Breast epithelium (tissue), 3 donors: ENCODE data around the gene CNN2.

Experiments
- POLR2A ChIP-seq: fragments of 450-650 bp; IDR thresholded peaks from one replicate; pipeline ENCODE4 v1.6.1; 2016; ENCODE audit warnings: antibody characterized with exemption, mild to moderate bottlenecking, moderate library complexity
- TF ChIP-seq, protein P1 (sequence below), 3 donors: fragments of 450-650 bp; IDR thresholded peaks; one replicate each; pipeline ENCODE4 v1.5.1; 2016 to 2017; ENCODE audit warnings: antibody characterized with exemption in 3 of 3, mild to moderate bottlenecking in 3 of 3, moderate library complexity in 3 of 3

DNA sequence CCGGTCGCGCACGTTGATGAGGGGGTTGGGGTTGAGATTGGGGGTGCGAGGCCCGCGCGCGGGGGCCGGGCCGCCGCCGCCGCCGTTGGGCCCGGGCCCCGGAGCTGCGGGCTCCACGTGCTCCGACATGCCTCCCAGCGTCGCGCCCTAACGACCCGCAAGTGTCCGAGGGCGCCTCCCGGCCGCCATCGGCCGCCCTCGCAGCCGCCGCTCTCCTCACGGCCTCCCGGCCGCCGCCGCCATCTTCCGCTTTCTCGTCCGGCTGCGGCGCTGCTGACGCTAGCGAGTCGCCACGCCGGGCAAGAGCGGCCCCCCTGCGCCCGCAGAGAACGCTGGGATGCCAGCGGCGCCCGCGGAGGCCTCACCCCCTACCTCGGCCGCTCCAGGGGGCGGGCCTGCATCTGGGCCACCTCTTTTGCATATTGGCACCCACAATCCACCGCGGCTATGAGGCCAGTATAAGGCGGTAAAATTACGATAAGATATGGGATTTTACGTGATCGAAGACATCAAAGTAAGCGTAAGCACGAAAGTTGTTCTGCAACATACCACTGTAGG lies 5.5 kb upstream of the CNN2 start, which contains the start of gene TMEM259:
- TF ChIP-seq POLR2A = no peak
- TF ChIP-seq, protein P1, sequence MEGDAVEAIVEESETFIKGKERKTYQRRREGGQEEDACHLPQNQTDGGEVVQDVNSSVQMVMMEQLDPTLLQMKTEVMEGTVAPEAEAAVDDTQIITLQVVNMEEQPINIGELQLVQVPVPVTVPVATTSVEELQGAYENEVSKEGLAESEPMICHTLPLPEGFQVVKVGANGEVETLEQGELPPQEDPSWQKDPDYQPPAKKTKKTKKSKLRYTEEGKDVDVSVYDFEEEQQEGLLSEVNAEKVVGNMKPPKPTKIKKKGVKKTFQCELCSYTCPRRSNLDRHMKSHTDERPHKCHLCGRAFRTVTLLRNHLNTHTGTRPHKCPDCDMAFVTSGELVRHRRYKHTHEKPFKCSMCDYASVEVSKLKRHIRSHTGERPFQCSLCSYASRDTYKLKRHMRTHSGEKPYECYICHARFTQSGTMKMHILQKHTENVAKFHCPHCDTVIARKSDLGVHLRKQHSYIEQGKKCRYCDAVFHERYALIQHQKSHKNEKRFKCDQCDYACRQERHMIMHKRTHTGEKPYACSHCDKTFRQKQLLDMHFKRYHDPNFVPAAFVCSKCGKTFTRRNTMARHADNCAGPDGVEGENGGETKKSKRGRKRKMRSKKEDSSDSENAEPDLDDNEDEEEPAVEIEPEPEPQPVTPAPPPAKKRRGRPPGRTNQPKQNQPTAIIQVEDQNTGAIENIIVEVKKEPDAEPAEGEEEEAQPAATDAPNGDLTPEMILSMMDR (IDR thresholded peaks at IDR 0.05) = no peak
